Hematopoietic multipotent progenitor cell treated with erythropoietin and hydrocortisone succinate and interleukin-3 and kit ligand, for 6 days (in vitro differentiated cells): Measurements from ENCODE around the gene ATXN1L.
"Not testable (repeated sequence)": the region's sequence is repeated elsewhere in the genome, so short reads cannot be mapped to it uniquely, and the experiment has no call there.

Experiments used
- DNase-seq: peaks from one replicate; pipeline ENCODE4 v3.0.0-alpha.2; 2015

The ATXN1L gene

GRCh38 chr16:71845639-71846430, at the start of gene ATXN1L:
Gene ATXN1L (plus strand): TSS chr16:71845976. CDS start chr16:71849741, 3,765 bp downstream.
- peak; percentile 96 for DNase-seq

GRCh38 chr16:71796501-71797097, 49.2 kb upstream of the ATXN1L start:
- DNase-seq: no peak

- no peak for DNase-seq
These were observed 42.5 kb upstream of the ATXN1L start for GRCh38 chr16:71803305-71803690.

GRCh38 chr16:71807905-71808592, 37.7 kb upstream of the ATXN1L start:
- peak; percentile 79 for DNase-seq

GRCh38 chr16:71808593-71809459, 37.0 kb upstream of the ATXN1L start, which contains the start of gene AP1G1:
Gene AP1G1 (minus strand): TSS chr16:71808834. CDS start chr16:71789479, 19,355 bp downstream.
- peak; percentile 98 for DNase-seq

GRCh38 chr16:71810155-71810530, 35.6 kb upstream of the ATXN1L start:
- DNase-seq: not testable (repeated sequence)

- DNase-seq: peak; percentile 50
These were observed 34.4 kb upstream of the ATXN1L start for GRCh38 chr16:71811261-71811803.

GRCh38 chr16:71817155-71817500, 28.6 kb upstream of the ATXN1L start:
- DNase-seq: not testable (repeated sequence)

- peak; percentile 50 for DNase-seq
These were observed 19.2 kb upstream of the ATXN1L start for GRCh38 chr16:71826533-71827017.

- DNase-seq: no peak
These were observed 15.4 kb upstream of the ATXN1L start for GRCh38 chr16:71830359-71830758.

GRCh38 chr16:71831698-71832097, 14.1 kb upstream of the ATXN1L start:
- not testable (repeated sequence) for DNase-seq

GRCh38 chr16:71832112-71832511, 13.7 kb upstream of the ATXN1L start:
- DNase-seq: not testable (repeated sequence)

GRCh38 chr16:71834291-71834690, 11.5 kb upstream of the ATXN1L start:
- DNase-seq: no peak

- DNase-seq: peak; percentile 33
These were observed 8.6 kb upstream of the ATXN1L start for GRCh38 chr16:71837150-71837549.

GRCh38 chr16:71840052-71840451, 5.7 kb upstream of the ATXN1L start:
- no peak for DNase-seq

GRCh38 chr16:71843572-71843971, 2.2 kb upstream of the ATXN1L start:
- DNase-seq: no peak

GRCh38 chr16:71846431-71846830, 655 bp downstream of the ATXN1L start:
- DNase-seq: peak; percentile 47

GRCh38 chr16:71847096-71847495, 1.3 kb downstream of the ATXN1L start:
- no peak for DNase-seq

GRCh38 chr16:71848622-71849021, 2.8 kb downstream of the ATXN1L start:
- DNase-seq: no peak

GRCh38 chr16:71851746-71852145, 6.0 kb downstream of the ATXN1L start:
- DNase-seq: no peak

GRCh38 chr16:71852158-71852557, 6.4 kb downstream of the ATXN1L start:
- no peak for DNase-seq

GRCh38 chr16:71852561-71852960, 6.8 kb downstream of the ATXN1L start:
- no peak for DNase-seq
